Endothelial cell of hepatic sinusoid (primary cell): Measurements from ENCODE around the gene DAPK2.

Source experiments
- in situ Hi-C: cut with HindIII; loops from 2 replicates; pipeline ENCODE4 v1.10.0; 2017; ENCODE audit warnings: low sequenced_read_pairs

Gene DAPK2

DNA sequence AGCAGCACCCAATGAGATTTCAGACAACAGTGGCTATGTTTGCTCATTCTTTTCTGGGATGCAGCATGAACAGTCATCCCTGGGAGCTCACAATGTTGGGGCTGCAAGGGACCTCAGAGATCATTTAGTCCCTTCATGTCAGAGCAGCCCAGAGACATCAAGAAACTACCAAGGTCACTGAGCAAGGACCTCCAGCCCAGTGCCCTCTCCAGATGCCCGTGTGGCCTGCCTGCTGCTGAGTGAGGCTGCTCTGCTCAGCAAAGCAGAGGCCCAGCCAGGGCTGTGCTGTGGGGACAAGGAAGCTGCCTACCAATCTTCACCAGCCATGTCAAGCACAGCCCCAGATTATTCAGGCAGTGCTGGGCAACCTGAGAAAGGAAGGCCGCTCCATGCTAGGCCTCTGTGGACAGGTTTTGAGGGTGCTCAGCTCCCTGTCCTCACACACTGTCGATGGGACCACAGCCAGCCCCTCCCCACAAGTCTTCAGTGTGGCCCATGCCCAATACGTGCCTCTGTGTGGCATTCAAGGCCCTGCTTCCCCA is 99.7 kb downstream of the DAPK2 start:
- in situ Hi-C loops, result loop anchor here (5.0 kb wide), 1 partner anchor 106 kb away; no protein-coding TSS in a partner anchor

GRCh38 chr15:63945838-63946298 is 100.4 kb downstream of the DAPK2 start:
- in situ Hi-C loops, result loop anchor here (5.0 kb wide), 1 partner anchor 106 kb away; no protein-coding TSS in a partner anchor

GRCh38 chr15:63945007-63945788 is 101.1 kb downstream of the DAPK2 start:
- in situ Hi-C loops, result loop anchor here (5.0 kb wide), 1 partner anchor 107 kb away; no protein-coding TSS in a partner anchor

- in situ Hi-C loops, result no loop called here
Measured at GRCh38 chr15:63944681-63944955, 101.7 kb downstream of the DAPK2 start.

GRCh38 chr15:63943829-63944680 is 102.2 kb downstream of the DAPK2 start:
- in situ Hi-C loops, result no loop called here

DNA sequence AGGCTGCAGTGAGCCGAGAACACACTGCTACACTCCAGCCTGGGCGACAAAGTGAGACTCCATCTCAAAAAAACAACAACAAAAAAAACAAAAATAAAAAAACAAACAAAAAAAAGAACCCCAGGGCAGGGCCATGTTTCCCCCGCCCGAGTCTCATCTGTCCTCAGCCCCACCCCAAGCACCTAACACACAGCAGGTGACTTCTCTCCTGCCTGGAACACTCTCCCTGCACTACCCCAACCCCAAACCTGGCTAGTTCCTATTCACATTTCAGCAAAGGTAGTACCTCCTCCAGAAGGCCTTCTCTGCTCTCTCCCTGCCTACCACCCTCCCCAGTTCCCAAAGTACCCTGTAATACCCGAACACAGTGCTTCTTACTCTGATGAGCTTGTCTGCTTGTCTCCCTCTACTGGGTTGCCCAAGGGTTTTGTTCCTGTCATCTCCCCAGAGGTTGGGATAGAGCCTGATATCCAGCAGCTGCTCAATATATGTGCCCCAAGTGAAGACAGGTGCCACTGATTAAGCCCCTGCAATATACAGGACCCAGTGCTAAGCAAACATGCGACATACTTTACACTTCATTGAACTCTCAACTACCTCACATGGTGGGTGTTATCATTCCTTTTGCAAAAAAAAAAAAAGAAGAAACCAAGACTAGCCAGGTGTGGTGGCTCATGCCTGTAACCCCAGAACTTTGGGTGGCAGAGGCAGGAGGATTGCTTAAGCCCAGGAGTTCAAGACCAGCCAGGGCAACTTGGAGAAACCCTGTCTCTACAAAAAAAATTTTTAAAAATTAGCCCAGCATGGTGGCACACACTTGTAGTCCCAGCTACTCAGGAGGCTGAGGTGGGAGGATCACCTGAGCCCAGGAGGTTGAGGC is 103.6 kb downstream of the DAPK2 start:
- in situ Hi-C loops, result no loop called here

DNA sequence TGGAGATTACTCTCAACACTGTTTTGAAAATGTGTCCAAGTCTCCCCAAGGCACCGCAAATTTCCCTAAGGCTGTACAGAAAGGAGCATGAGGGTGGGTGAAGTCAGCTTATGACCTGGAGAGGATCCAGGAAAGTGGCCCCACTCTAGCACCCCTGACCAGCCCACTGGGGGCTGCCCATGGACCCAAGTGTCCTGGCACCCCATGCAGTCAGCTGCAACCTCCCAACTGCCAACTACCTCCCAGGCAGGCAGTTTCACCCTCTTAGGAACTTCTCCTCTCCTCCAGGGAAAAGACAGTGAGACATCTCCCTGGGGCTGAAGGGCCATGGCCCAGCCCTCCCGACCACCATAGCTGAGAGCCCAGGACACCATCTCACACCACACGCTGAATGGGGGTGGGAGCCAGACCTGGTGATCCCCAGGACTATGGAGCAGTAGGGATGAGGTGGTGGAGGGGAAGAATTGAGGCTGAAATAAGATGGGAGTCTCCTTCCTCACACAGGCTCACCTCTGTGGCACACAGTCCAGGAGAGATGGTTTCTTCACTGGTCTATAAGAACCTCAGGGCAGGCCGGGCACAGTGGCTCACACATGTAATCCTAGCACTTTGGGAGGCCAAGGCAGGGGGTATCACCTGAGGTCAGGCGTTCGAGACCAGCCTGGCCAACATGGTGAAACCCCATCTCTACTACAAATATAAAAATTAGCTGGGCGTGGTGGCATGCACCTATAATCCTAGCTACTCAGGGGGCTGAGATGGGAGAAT is 104.4 kb downstream of the DAPK2 start:
- in situ Hi-C loops, result no loop called here

DNA sequence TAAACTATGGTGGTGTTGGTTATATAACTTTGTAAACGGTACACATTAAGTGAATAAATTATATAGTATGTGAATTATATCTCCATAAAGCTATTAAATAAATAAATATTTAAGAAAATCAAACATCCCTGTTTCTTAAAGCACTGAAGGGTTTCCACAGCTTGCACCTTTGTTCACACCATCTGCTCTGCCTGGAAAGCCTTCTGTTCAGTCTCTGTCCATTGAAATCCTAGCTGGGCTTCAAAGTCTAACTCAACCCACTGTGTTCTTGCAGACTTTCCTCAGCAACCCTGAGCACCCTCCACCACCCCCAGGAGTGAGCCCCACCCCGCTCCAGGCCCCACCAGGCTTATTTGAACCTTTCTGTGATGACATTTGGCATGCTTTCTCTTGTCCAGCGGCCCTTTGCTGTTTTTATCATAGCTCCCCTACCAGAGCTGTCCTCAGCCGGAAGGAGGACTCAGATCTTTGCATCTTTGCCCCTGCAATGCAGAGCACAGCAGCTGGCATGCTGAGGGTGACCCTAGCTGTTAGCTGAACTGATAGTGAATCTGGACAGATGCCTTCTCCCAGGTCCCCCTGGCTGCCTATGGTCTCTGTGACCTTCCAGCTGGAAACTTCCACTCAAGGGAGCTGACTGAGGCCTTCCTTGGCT is 105.2 kb downstream of the DAPK2 start:
- in situ Hi-C loops, result no loop called here

DNA sequence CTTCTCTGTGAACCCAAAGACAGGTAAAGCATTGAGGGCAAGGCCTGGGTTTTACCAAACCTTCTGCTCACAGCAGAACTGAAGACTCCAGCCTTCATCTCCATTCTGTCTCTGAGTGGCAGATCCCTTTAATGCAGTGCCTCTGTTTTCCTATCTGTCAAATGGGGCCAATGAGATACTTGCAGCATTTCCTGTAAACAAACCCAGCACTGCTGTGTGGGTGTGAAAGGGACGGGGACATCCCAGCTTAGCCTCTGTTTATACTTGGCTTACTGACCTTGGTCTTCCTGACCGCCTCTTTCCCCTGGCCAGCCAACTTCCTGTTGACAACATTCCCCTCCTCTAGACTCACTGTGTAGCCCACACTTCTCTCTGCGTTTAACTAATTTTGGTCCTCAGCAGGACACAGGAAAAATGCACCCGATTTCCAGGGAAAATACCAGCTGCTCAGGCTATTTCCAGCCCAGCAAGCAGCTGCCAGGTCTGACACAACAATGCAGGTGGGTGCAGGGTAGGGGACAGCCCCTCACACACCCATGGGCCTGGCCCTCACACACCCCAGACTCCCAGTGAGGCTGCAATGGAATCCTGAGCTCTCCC is 106.7 kb downstream of the DAPK2 start:
- in situ Hi-C loops, result no loop called here

- in situ Hi-C loops, result no loop called here
Measured at GRCh38 chr15:63938486-63939061, 107.7 kb downstream of the DAPK2 start.

- in situ Hi-C loops, result no loop called here
Measured at GRCh38 chr15:63933522-63933921, 112.8 kb downstream of the DAPK2 start.

- in situ Hi-C loops, result no loop called here
Measured at GRCh38 chr15:63931556-63931955, 114.7 kb downstream of the DAPK2 start.

- in situ Hi-C loops, result no loop called here
Measured at GRCh38 chr15:63930034-63930433, 116.3 kb downstream of the DAPK2 start.

GRCh38 chr15:63928185-63928842 is 118.0 kb downstream of the DAPK2 start:
- in situ Hi-C loops, result no loop called here

DNA sequence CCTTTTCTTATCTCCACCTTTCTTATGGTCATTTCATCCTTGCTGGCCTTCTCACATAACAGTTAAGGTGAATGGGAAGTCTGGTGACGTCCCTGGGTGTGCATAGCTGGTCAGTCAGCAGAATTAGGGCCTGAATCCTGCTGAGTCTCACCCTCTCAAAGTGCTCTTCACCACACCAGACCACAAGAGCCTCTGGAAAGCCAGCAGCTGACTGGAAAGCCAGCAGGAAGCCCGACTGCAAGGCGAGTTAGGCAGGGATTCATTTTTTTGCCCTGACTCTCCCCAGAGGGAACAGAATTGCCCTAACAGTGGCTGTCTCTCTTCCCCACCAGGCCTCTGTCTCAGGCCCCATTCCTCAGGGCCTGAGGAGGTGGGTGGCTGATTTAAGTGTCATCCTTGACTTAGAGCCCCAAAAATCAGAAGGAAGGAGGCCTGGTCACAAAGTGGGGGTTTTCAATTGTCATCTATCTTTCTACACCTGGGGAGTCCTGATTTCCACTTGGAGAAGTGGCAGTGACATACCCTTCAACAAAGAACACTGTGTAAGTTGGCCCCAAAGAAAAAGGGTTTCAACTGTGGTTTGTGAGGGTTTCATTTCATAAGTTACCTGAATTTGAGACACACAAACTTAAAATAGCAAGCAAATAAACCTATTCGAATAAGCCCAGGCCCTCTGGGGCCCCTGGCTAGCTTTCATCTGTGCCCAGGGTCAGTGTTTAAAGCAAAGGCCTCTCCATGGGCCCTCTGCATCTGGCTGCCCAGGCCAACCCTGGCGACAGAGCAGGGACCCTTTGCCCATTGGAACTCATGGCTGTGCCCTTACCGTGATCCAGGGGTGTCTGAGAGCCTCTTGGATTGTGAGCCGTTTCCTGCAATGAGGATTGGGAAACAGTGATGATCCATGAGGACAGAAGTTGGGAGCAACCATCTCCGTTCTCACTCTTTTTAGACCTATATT is 122.0 kb downstream of the DAPK2 start:
- in situ Hi-C loops, result loop anchor here (5.0 kb wide), 1 partner anchor 78 kb away; no protein-coding TSS in a partner anchor

DNA sequence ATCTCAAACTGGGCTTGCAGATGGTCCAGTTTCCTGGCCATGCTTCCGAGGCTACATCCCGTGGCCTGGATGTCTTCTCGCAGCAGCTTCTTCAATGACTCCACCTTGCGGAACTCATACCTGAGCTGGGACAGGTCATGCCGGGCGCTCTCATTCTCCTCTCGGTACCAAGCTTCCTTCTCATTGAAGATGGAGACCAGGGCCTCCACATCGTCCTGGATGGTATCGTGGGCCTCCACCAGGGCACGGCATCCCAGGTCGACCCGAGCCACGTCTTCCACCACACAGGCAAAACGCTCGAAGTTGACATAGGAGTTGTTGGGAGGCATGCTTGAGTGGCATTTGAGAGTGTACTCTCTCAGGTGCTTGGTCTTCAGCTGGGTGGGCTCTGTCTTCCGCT is 123.4 kb downstream of the DAPK2 start:
- in situ Hi-C loops, result loop anchor here (5.0 kb wide), 1 partner anchor 79 kb away; no protein-coding TSS in a partner anchor
